Ovary (tissue), 3 donors: ENCODE results near the gene PCSK2.

Experiments used
- EP300 ChIP-seq: sonication (generic); formaldehyde crosslinking; IDR thresholded peaks from one replicate; pipeline ENCODE4 v1.6.1; 2017; ENCODE audit warnings: antibody characterized with exemption
- POLR2A ChIP-seq: fragments of 450-650 bp; IDR thresholded peaks from one replicate; pipeline ENCODE4 v1.6.1; 2017; ENCODE audit warnings: antibody characterized with exemption, mild to moderate bottlenecking, moderate library complexity
- TF ChIP-seq, protein P1 (sequence below), 3 donors: fragments of 450-650 bp in 2 of 3; fragments of 200-600 bp in 1 of 3; IDR thresholded peaks; one replicate each; pipeline versions ENCODE4 v1.5.1 to v1.8.0; 2016 to 2022; ENCODE audit warnings: antibody characterized with exemption in 3 of 3, mild to moderate bottlenecking in 1 of 3
- donor health status: DM: no; HTN: no; CAD: no.

GRCh38 chr20:17372806-17373440 lies 146.1 kb downstream of the PCSK2 start:
- TF ChIP-seq EP300 (no peak), POLR2A (no peak)
- TF ChIP-seq, protein P1, sequence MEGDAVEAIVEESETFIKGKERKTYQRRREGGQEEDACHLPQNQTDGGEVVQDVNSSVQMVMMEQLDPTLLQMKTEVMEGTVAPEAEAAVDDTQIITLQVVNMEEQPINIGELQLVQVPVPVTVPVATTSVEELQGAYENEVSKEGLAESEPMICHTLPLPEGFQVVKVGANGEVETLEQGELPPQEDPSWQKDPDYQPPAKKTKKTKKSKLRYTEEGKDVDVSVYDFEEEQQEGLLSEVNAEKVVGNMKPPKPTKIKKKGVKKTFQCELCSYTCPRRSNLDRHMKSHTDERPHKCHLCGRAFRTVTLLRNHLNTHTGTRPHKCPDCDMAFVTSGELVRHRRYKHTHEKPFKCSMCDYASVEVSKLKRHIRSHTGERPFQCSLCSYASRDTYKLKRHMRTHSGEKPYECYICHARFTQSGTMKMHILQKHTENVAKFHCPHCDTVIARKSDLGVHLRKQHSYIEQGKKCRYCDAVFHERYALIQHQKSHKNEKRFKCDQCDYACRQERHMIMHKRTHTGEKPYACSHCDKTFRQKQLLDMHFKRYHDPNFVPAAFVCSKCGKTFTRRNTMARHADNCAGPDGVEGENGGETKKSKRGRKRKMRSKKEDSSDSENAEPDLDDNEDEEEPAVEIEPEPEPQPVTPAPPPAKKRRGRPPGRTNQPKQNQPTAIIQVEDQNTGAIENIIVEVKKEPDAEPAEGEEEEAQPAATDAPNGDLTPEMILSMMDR (IDR thresholded peaks at IDR 0.05), result no peak
